Fibroblast of lung (primary cell): ENCODE data around the gene SENP1. TPM values are rescaled to one million over a fixed set of nuclear protein-coding genes. Genes with fewer than 3 reads are reported as not detected.

ENCODE experiments used
- DNase-seq, 2 donors: peaks; one replicate each; pipeline versions ENCODE4 v3.0.0 to v3.0.0-alpha.2; 2010; ENCODE audit warnings: low read depth in 2 of 2
- H2AFZ ChIP-seq: 2 replicates; pipeline ENCODE4 v1.5.1; 2012; ENCODE audit warnings: low read length, control low read depth, inconsistent platforms
- H3K27ac ChIP-seq: 2 replicates; pipeline ENCODE4 v1.5.1; 2011; ENCODE audit warnings: low read length, control low read depth; ENCODE audit not compliant: insufficient read depth
- H3K27me3 ChIP-seq: 2 replicates; pipeline ENCODE4 v1.5.1; 2011; ENCODE audit warnings: mild to moderate bottlenecking, low read length; ENCODE audit not compliant: control insufficient read depth, insufficient read depth
- H3K36me3 ChIP-seq: 2 replicates; pipeline ENCODE4 v1.5.1; 2011; ENCODE audit warnings: low read length; ENCODE audit not compliant: control insufficient read depth, insufficient read depth
- H3K4me1 ChIP-seq: 2 replicates; pipeline ENCODE4 v1.5.1; 2011; ENCODE audit warnings: low read length; ENCODE audit not compliant: control insufficient read depth, insufficient read depth; ENCODE audit errors: extremely low read depth
- H3K4me2 ChIP-seq: 2 replicates; pipeline ENCODE4 v1.5.1; 2011; ENCODE audit warnings: low read length, control low read depth; ENCODE audit not compliant: insufficient read depth; ENCODE audit errors: extremely low read depth
- H3K4me3 ChIP-seq, 4 experiments: fragments of 200-600 bp in 1 of 4; sonication (generic) in 1 of 4; replicated peaks in 1 of 4; 2 replicates each; pipeline ENCODE4 v1.5.1; 2011 to 2016; ENCODE audit warnings: low read length in 4 of 4, low read depth in 3 of 4, mild to moderate bottlenecking in 3 of 4, control low read depth in 2 of 4, inconsistent platforms in 1 of 4, mixed read lengths in 1 of 4; ENCODE audit not compliant: insufficient read depth in 1 of 4; ENCODE audit errors: control extremely low read depth in 1 of 4
- H3K79me2 ChIP-seq: 2 replicates; pipeline ENCODE4 v1.5.1; 2012; ENCODE audit warnings: mild to moderate bottlenecking, low read length, inconsistent platforms; ENCODE audit not compliant: control insufficient read depth, insufficient read depth
- H3K9ac ChIP-seq: 2 replicates; pipeline ENCODE4 v1.5.1; 2011; ENCODE audit warnings: mild to moderate bottlenecking, low read length, control low read depth; ENCODE audit not compliant: insufficient read depth
- H3K9me3 ChIP-seq: 2 replicates; pipeline ENCODE4 v1.5.1; 2012; ENCODE audit warnings: low read depth, low read length; ENCODE audit not compliant: control insufficient read depth, insufficient read depth
- H4K20me1 ChIP-seq: 2 replicates; pipeline ENCODE4 v1.5.1; 2011; ENCODE audit warnings: low read length; ENCODE audit not compliant: control insufficient read depth, insufficient read depth; ENCODE audit errors: extremely low read depth
- EZH2 ChIP-seq: IDR thresholded peaks from 2 replicates; pipeline ENCODE4 v1.5.1; 2012; ENCODE audit warnings: low read length, control low read depth, mild to moderate bottlenecking; ENCODE audit errors: missing control alignments
- polyA plus RNA-seq, 2 donors: library from polyadenylated mRNA; depleted of rRNA in 1 of 2; stranded (reverse) in 1 of 2; unstranded in 1 of 2; fragments of >200 nt; gene quantifications; 2 replicates each; pipeline ENCODE4 v1.2.1, GENCODE V29; 2011 to 2012; ENCODE audit warnings: missing spikeins in 1 of 2
- total RNA-seq: library from RNA; depleted of rRNA; stranded (reverse); fragments of >200 nt; gene quantifications from 2 replicates; pipeline ENCODE4 v1.2.1, GENCODE V29; 2014
- TF ChIP-seq, protein P1 (sequence below), 2 donors: IDR thresholded peaks in 1 of 2; conservative IDR thresholded peaks in 1 of 2; 1 replicate in 1 of 2; 2 replicates in 1 of 2; pipeline ENCODE4 v1.5.1; 2011 to 2012; ENCODE audit warnings: low read length in 2 of 2, control low read depth in 1 of 2, inconsistent platforms in 1 of 2, low read depth in 1 of 2, mild to moderate bottlenecking in 1 of 2

Gene SENP1
- total and polyA plus RNA-seq, 2 donors (not counting 1 experiment from before 2014, with no cell fraction given), result 14.7 to 17.9 TPM

DNA sequence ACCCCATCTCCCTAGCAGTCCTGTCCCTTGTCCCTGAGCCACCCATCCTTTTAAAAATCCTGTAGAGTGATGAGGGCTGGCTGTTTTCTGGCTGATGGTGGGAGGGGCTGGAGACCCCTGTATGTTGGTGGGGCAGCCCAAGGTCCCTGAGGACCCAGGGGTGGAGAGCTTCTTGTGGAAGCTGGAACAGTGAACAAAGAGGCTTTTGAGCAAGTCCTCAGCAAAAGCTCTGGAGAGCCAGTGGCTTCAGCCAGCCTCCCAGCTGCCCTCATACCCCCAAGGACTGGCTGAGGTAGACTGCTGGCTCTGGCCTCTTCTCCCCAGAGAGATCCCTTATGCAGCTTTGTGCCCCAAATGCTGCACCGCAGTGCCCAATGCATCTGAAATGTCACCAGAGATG is 72.4 kb downstream of the SENP1 start:
- TF ChIP-seq, protein P1, sequence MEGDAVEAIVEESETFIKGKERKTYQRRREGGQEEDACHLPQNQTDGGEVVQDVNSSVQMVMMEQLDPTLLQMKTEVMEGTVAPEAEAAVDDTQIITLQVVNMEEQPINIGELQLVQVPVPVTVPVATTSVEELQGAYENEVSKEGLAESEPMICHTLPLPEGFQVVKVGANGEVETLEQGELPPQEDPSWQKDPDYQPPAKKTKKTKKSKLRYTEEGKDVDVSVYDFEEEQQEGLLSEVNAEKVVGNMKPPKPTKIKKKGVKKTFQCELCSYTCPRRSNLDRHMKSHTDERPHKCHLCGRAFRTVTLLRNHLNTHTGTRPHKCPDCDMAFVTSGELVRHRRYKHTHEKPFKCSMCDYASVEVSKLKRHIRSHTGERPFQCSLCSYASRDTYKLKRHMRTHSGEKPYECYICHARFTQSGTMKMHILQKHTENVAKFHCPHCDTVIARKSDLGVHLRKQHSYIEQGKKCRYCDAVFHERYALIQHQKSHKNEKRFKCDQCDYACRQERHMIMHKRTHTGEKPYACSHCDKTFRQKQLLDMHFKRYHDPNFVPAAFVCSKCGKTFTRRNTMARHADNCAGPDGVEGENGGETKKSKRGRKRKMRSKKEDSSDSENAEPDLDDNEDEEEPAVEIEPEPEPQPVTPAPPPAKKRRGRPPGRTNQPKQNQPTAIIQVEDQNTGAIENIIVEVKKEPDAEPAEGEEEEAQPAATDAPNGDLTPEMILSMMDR (conservative IDR thresholded peaks at IDR 0.05 in 1 of 2, IDR thresholded peaks at IDR 0.05 in 1 of 2; ENCODE audit: low read depth in 1 of 2, low read length in 2 of 2), result no peak
- no peak for TF ChIP-seq EZH2
- Histone ChIP-seq H2AFZ (no peak overlapping the region), H3K27ac (no peak overlapping the region), H3K79me2 (no peaks in the 10 kb centered on the region), H3K4me3 (no peak overlapping the region), H3K27me3 (peaks cover 10% of the 10 kb centered on the region), H3K9me3 (no peaks in the 10 kb centered on the region), H3K4me2 (no peak overlapping the region), H3K36me3 (no peaks in the 10 kb centered on the region), H3K9ac (no peak overlapping the region), H4K20me1 (no peaks in the 10 kb centered on the region), H3K4me1 (peaks cover 2% of the 10 kb centered on the region)
- no peak for DNase-seq

DNA sequence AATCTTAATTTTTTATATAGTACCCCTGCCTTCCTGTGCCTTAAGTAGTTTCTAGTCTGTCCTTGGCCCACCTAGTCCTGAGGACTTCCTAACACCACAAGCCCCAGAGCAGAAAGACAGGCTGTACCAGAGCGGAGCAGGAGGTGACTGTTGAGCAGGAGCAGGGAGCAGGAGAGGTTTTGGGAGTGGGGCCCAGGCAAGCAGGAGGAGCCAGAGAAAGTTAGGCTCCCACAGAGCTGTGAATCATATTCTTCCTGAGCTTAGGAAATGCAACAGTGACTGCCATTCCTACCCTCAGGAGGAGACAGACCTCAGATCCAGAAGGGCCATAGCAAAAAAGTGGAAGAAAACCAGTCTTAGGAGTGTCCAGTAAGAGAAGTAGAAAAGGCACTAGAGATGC is 73.3 kb downstream of the SENP1 start:
- H3K4me1 ChIP-seq, result no peaks in the 10 kb centered on the region
- no peak overlapping the region for H3K4me3 ChIP-seq
- DNase-seq, result peak in 1 of 2 donors; percentile 5
- no peak overlapping the region for H3K4me2 ChIP-seq
- H3K9me3 ChIP-seq, result no peaks in the 10 kb centered on the region
- no peak overlapping the region for H2AFZ ChIP-seq
- H3K27me3 ChIP-seq, result peaks cover 11% of the 10 kb centered on the region
- no peak overlapping the region for H3K27ac ChIP-seq
- H3K79me2 ChIP-seq, result no peaks in the 10 kb centered on the region
- H3K9ac ChIP-seq, result no peak overlapping the region
- no peaks in the 10 kb centered on the region for H3K36me3 ChIP-seq
- H4K20me1 ChIP-seq, result no peaks in the 10 kb centered on the region
- no peak for TF ChIP-seq EZH2
- TF ChIP-seq, protein P1 (conservative IDR thresholded peaks at IDR 0.05 in 1 of 2, IDR thresholded peaks at IDR 0.05 in 1 of 2; ENCODE audit: low read depth in 1 of 2, low read length in 2 of 2), result no peak

DNA sequence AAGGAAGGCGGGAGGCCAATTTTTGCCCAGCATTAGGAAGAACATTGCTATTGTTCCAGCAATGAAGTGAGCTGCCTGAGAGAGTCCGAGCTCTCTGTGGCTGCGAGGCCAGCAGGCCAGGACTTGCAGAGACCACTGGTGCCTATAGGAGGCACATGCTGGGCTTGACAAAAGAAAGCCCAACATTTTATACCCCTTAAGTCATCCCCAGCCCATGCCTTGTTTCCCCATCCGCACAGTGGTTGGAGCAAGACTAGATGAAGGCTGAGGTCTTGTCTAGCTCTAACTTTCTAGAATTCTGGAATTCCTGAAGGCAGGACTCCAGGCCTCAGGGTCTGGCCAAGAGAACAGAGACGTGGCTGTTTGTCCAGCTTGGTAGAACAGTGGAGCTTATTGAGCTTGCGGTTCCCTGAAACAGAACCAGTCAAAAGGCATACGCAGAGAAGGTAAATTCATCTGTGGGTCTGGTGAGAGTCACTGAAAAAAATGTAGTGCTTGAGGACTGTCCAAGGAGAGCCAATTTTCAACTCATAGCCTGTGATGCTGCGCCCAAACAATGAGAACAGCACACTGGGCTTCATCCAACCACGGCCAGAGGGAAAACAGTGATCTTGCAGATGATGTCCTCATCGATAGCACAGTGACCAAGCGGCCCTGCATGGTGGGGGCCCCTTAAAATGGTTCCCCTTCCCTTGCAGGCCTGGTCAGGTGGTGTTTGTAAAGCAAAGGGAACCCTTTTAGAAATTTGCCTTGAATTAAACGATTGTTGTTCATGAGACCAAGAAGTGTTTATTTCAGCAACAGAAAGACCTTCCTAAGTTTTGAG is 74.5 kb downstream of the SENP1 start:
- no peaks in the 10 kb centered on the region for H3K4me1 ChIP-seq
- no peak overlapping the region for H3K4me2 ChIP-seq
- no peak for TF ChIP-seq EZH2
- TF ChIP-seq, protein P1 (conservative IDR thresholded peaks at IDR 0.05 in 1 of 2, IDR thresholded peaks at IDR 0.05 in 1 of 2; ENCODE audit: low read depth in 1 of 2, low read length in 2 of 2), result no peak
- no peak overlapping the region for H3K27ac ChIP-seq
- no peak for DNase-seq
- H3K27me3 ChIP-seq, result peaks cover 16% of the 10 kb centered on the region
- no peak overlapping the region for H2AFZ ChIP-seq
- no peaks in the 10 kb centered on the region for H3K79me2 ChIP-seq
- no peak overlapping the region for H3K4me3 ChIP-seq
- no peaks in the 10 kb centered on the region for H3K36me3 ChIP-seq
- no peak overlapping the region for H3K9ac ChIP-seq
- H4K20me1 ChIP-seq, result no peaks in the 10 kb centered on the region
- no peaks in the 10 kb centered on the region for H3K9me3 ChIP-seq
